Adrenal gland (tissue), 12 donors: Measurements from ENCODE around the gene POTEI. TPM values are rescaled to one million over a fixed set of nuclear protein-coding genes. Genes with fewer than 3 reads are reported as not detected.
"Not testable (repeated sequence)": the region's sequence is repeated elsewhere in the genome, so short reads cannot be mapped to it uniquely, and the experiment has no call there.

Source experiments
- DNase-seq, 7 donors: peaks; one replicate each; pipeline ENCODE4 v3.0.0-alpha.2; 2019 to 2020
- H3K27ac ChIP-seq, 5 donors: fragments of 200-600 bp; sonication (generic) in 4 of 5; 1 replicate in 3 of 5; 2 replicates in 2 of 5; pipeline versions ENCODE4 v1.5.1 to v1.8.0; 2016 to 2020; ENCODE audit warnings: mild to moderate bottlenecking in 1 of 5
- H3K27me3 ChIP-seq: fragments of 200-600 bp; 2 replicates; pipeline ENCODE4 v1.8.0; 2021
- H3K36me3 ChIP-seq, 2 donors: fragments of 200-600 bp; replicated peaks in 1 of 2; 1 replicate in 1 of 2; 2 replicates in 1 of 2; pipeline versions ENCODE4 v1.5.1 to v1.8.0; 2018 to 2022
- H3K4me1 ChIP-seq, 2 donors: fragments of 200-600 bp; replicated peaks in 1 of 2; 1 replicate in 1 of 2; 2 replicates in 1 of 2; pipeline versions ENCODE4 v1.5.1 to v1.8.0; 2018 to 2021
- H3K4me3 ChIP-seq, 4 donors: fragments of 200-600 bp; sonication (generic) in 3 of 4; one replicate each; pipeline ENCODE4 v1.5.1; 2016 to 2018
- H3K9me3 ChIP-seq, 3 donors: fragments of 200-600 bp; sonication (generic) in 1 of 3; replicated peaks in 1 of 3; 1 replicate in 2 of 3; 2 replicates in 1 of 3; pipeline versions ENCODE4 v1.5.1 to v1.8.0; 2016 to 2021
- WGBS, 4 donors: extraction: QIAGEN DNeasy Blood & Tissue Kit in 2 of 4; methylation state at CpG; one replicate each; pipeline versions ENCODE4 v1.1.5 to v1.1.7; 2013 to 2017; 5-methylcytosine and 5-hydroxymethylcytosine counted together
- intact Hi-C, 2 donors: fragments of 100-400 bp; cut with DNase I; formaldehyde crosslinking; loops; one replicate each; pipeline versions ENCODE4 v1.14.1 to v1.15.0; 2022 to 2023
- polyA plus RNA-seq, 3 donors: library from polyadenylated mRNA; stranded (reverse); fragments of 200-250 nt in 2 of 3; fragments of 350-450 nt in 1 of 3; fragmentation: Illumina TruSeq in 1 of 3; extraction: RNeasy Lipid Tissue Mini Kit (QIAGEN cat#74804) in 1 of 3; gene quantifications; one replicate each; pipeline ENCODE4 v1.2.3, GENCODE V29; 2013 to 2014
- total RNA-seq, 9 donors: library from RNA; depleted of rRNA in 4 of 9; stranded (reverse); fragments of >200 nt in 4 of 9; fragments of 120-200 nt in 1 of 9; fragmentation: NEBNext Ultra II Directional in 1 of 9; extraction: Animal tissue kit (Norgen Biotek cat#: 25700) in 1 of 9; gene quantifications; one replicate each; pipeline versions ENCODE4 v1.1.0 to v1.2.4, GENCODE V29; 2013 to 2023
- donor health status: healthy with polysubstance abuse.
- donor health status: Bipolar disorder and iron deficiency.
- donor health status: DM: yes; HTN: yes; CAD: no.
- donor health status: DM: no; HTN: no; CAD: no.
- donor health status: DM: no; HTN: no; CAD: no.
- donor health status: DM: yes; HTN: yes; CAD: no.

The POTEI gene
- total and polyA plus RNA-seq, 12 donors, result 0.04 to 0.17 (median 0.08) TPM; not detected in 9

DNA sequence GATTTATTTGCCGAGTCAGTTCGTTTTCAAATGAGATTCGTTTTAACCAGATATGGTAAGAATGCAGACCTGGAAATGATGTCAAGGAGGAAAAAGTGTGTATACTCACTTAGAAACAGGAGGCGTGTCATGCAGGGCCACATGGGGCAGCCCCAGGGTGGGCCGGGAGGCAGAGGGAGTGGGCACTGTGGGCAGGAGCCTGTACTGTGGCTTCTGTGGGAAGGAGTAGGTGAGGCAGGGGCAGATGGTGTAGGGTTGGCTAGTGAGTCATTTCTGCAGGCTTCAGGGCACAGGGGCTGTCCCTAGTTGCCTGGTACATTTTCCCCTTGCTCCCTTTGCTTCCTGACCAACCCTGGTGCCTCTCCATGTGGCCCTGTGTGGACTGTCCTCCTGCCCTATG, 22.1 kb upstream of the POTEI start:
- H3K4me1 ChIP-seq, H3K36me3 ChIP-seq, H3K27me3 ChIP-seq, H3K9me3 ChIP-seq, H3K4me3 ChIP-seq, DNase-seq, H3K27ac ChIP-seq, intact Hi-C loops: not testable (repeated sequence)
- no CpG with 5 or more reads among the region's 5 CpGs for WGBS, 4 donors

- H3K27me3 ChIP-seq, DNase-seq, H3K27ac ChIP-seq, H3K36me3 ChIP-seq, H3K4me3 ChIP-seq, intact Hi-C loops, H3K4me1 ChIP-seq, H3K9me3 ChIP-seq: not testable (repeated sequence)
- WGBS, 4 donors, result no CpG with 5 or more reads among the region's 4 CpGs
These were observed 21.1 kb upstream of the POTEI start for GRCh38 chr2:130530212-130530611.

DNA sequence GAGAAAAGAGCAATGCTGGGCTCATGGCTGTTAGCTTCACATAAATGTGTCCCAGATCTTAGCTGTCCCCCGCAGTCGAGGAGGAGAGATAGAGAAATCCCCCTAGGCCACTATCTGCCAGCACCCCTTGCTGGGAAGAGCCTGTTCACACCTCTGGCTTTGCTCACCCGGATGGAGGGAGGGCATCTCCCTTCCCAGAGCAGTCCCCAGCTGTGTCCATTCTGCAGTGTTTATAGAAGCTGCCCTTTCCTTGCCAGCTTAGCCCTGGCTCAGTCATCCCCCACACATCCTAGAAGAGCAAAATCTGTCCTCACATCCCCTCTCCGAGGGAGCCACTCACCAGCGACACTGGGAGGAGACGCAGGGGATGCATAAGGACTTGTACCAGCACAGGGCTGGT, 20.4 kb upstream of the POTEI start:
- H3K4me1 ChIP-seq, H3K36me3 ChIP-seq, intact Hi-C loops, H3K27ac ChIP-seq, DNase-seq, H3K9me3 ChIP-seq, H3K4me3 ChIP-seq, H3K27me3 ChIP-seq: not testable (repeated sequence)
- WGBS, 4 donors, result no CpG with 5 or more reads among the region's 6 CpGs

- H3K36me3 ChIP-seq, H3K27ac ChIP-seq, DNase-seq, H3K4me1 ChIP-seq, H3K9me3 ChIP-seq, intact Hi-C loops, H3K27me3 ChIP-seq, H3K4me3 ChIP-seq: not testable (repeated sequence)
- no CpG with 5 or more reads among the region's 40 CpGs for WGBS, 4 donors
These were observed 18.3 kb upstream of the POTEI start for GRCh38 chr2:130527365-130527967.

DNA sequence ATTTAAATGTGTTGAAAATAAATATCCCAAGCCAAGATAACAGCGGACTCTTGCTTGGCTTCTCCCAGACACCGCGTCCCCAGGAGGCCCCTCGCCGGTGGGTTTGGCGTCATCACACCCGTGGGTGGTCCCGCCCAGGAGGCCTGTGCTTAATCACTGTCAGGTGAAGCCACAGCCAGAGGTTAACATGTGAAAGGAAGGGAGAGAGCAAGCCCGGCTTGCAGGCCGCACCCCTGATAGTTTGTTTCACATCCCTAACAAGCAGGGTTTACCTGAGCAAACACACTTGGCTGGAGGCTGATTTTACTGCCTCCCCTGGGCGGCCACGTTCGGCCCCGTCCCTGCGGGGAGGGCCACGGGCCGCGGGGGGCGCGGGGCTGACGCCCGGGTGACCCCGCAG, 13.3 kb upstream of the POTEI start:
- H3K36me3 ChIP-seq, H3K4me1 ChIP-seq, H3K27me3 ChIP-seq, intact Hi-C loops, H3K9me3 ChIP-seq, DNase-seq, H3K4me3 ChIP-seq, H3K27ac ChIP-seq: not testable (repeated sequence)
- WGBS, 4 donors, result no CpG with 5 or more reads among the region's 23 CpGs

DNA sequence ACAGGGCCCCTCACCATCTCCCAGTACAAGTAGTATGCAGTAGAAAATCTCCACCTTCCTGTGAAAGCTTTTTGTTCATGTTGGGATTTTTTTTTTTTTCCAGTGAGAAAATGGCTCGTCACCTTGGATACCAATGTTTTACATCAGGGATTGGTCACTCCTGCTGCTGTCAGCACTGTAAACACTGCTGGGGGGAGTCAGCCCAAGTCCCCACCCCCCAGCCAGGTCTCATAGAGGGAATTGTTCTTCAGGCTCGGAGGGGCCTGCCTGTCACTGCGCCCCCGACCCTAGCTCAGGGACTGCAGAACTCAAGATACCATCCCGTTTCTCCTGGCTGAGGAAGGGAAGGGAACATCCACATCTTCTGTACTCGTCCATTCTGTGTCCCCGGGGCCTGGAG, 11.9 kb upstream of the POTEI start, which contains the start of gene CFC1B:
Gene CFC1B (plus strand): TSS at position 231 of the 400 bp plus-strand sequence. CDS start 263 bp downstream, outside the sequence.
- DNase-seq, H3K4me3 ChIP-seq, intact Hi-C loops, H3K36me3 ChIP-seq, H3K27me3 ChIP-seq, H3K4me1 ChIP-seq, H3K27ac ChIP-seq, H3K9me3 ChIP-seq: not testable (repeated sequence)
- WGBS, 4 donors, result no CpG with 5 or more reads among the region's 7 CpGs

DNA sequence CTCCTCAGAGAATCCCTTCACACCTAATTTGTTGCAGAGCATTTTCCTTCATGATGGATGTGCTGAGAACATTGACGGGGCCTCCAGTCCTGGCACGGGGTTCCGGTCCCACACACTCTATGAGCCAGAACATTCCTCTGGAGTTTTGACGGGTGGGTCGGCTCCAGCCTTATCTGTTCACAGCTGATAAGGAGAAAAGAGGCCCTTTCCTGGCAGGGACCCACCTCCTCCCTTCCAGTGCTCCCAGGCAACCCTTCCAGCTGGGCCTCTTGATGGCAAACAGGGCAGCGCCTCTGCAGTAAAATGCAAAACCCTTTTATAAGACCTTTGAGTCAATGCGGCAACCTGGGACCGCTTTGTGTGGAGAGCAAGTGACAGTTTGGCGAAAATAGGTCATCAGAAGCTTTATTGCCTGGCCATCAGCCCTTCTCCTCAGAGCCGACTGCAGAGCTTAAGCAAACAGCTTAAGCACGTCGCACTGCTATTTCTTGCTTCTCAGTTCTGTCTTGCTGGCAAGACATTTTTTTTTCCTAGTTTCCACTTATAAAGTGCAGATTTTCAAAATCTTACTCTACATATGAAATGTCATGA, 9.5 kb upstream of the POTEI start:
- H3K27me3 ChIP-seq, H3K27ac ChIP-seq, H3K9me3 ChIP-seq, H3K4me1 ChIP-seq, intact Hi-C loops, H3K36me3 ChIP-seq, H3K4me3 ChIP-seq, DNase-seq: not testable (repeated sequence)
- WGBS, 4 donors, result no CpG with 5 or more reads among the region's 12 CpGs

DNA sequence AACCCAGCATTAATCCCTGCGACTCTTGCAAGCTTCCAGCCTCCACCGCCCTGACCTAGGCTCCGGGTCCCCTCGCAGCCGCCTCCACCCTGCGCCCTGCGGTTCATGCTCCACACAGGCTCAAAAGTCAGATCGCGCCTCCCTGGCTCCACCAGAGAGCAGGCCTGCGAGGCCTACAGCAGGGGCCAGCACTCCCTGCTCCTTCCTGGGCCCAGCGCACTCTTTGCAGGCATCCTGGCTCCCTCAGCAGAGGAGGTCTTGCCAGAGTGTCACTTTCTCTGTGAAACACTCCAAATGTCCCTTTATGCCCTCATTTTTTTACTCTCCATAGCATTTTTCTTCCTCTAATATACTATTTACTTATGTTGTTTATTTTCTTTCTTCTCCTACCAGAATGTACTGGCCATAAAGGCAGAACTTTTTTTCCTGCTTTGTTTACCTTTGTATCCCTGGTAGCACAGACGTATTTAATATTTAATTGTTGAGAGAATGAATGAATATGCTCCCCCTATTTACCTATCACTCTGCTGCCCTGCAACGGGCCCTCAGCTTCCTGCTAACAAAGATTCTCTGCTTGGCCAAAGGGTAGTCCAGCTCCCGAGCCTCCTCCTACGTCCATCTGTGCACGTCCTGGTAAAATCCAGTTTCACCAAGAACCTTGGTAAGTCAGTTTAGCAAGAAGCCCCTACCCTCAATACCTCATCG, 2.8 kb upstream of the POTEI start:
- H3K27ac ChIP-seq, H3K9me3 ChIP-seq, H3K27me3 ChIP-seq, H3K4me3 ChIP-seq, H3K36me3 ChIP-seq, H3K4me1 ChIP-seq, DNase-seq, intact Hi-C loops: not testable (repeated sequence)
- 84 to 96% (median 92%) methylated on average over 4 to 5 of the region's 17 CpGs for WGBS, 4 donors

GRCh38 chr2:130510807-130511746, 1.9 kb upstream of the POTEI start:
- 38 to 73% methylated on average over 2 to 3 of the region's 31 CpGs; no CpG with 5 or more reads in 2 of the 4 donors for WGBS, 4 donors
- intact Hi-C loops, H3K9me3 ChIP-seq, DNase-seq, H3K27ac ChIP-seq, H3K4me3 ChIP-seq, H3K4me1 ChIP-seq, H3K36me3 ChIP-seq, H3K27me3 ChIP-seq: not testable (repeated sequence)

DNA sequence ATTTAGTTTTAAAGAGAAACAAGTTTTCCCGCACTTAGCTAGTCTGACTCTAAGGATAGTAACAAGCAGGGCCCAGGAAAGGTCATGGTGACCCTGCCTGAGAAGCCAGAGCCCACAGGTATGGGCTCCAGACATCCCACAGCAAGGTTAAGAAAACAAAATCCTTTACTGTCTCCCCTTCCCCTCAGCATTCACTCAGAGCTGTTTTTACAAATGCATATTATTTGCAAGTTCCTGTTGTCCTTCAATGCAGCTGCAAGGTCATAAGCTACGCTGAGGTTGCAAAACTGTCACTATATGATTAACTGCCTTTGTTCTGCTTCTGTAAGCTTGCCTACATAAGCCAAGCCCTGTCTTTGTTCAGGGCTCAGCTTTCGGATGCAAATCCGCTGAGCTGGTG, 18.1 kb downstream of the POTEI start:
- H3K27ac ChIP-seq, H3K27me3 ChIP-seq, intact Hi-C loops, H3K4me3 ChIP-seq, DNase-seq, H3K36me3 ChIP-seq, H3K9me3 ChIP-seq, H3K4me1 ChIP-seq: not testable (repeated sequence)
- WGBS, 4 donors, result 32 to 61% (median 53%) methylated on average over 2 to 3 of the region's 4 CpGs; no CpG with 5 or more reads in 1 of the 4 donors
